Measurements from ENCODE around the gene FNBP1.

Gene FNBP1

GRCh38 chr9:129864991-129865647, 177.9 kb downstream of the FNBP1 start:
- in situ Hi-C loops (cut with MboI; ENCODE audit: low sequenced_read_pairs), result loop anchor here (25.0 kb wide), 1 partner anchor 372 kb away; no protein-coding TSS in a partner anchor

- in situ Hi-C loops (cut with MboI; ENCODE audit: low sequenced_read_pairs), result loop anchor here (25.0 kb wide), 1 partner anchor 374 kb away; no protein-coding TSS in a partner anchor
Observed at GRCh38 chr9:129863059-129863690, 179.8 kb downstream of the FNBP1 start.

- in situ Hi-C loops (cut with MboI; ENCODE audit: low sequenced_read_pairs), result loop anchor here (25.0 kb wide), 1 partner anchor 376 kb away; no protein-coding TSS in a partner anchor
Observed at GRCh38 chr9:129861447-129861827, 181.6 kb downstream of the FNBP1 start.

GRCh38 chr9:129860653-129861446, 182.1 kb downstream of the FNBP1 start:
- in situ Hi-C loops (cut with MboI; ENCODE audit: low sequenced_read_pairs), result loop anchor here (25.0 kb wide), 1 partner anchor 376 kb away; no protein-coding TSS in a partner anchor

- in situ Hi-C loops (cut with MboI; ENCODE audit: low sequenced_read_pairs), result loop anchor here (25.0 kb wide), 1 partner anchor 379 kb away; no protein-coding TSS in a partner anchor
Observed at GRCh38 chr9:129858167-129858962, 184.6 kb downstream of the FNBP1 start.

- in situ Hi-C loops (cut with MboI; ENCODE audit: low sequenced_read_pairs), result loop anchor here (25.0 kb wide), 1 partner anchor 380 kb away; no protein-coding TSS in a partner anchor
Observed at GRCh38 chr9:129857207-129857606, 185.8 kb downstream of the FNBP1 start.

- in situ Hi-C loops (cut with MboI; ENCODE audit: low sequenced_read_pairs), result loop anchor here (25.0 kb wide), 1 partner anchor 383 kb away; no protein-coding TSS in a partner anchor
Observed at GRCh38 chr9:129854588-129855110, 188.3 kb downstream of the FNBP1 start.

GRCh38 chr9:129853614-129854013, 189.4 kb downstream of the FNBP1 start:
- in situ Hi-C loops (cut with MboI; ENCODE audit: low sequenced_read_pairs), result loop anchor here (25.0 kb wide), 1 partner anchor 384 kb away; no protein-coding TSS in a partner anchor

GRCh38 chr9:129852579-129852978, 190.4 kb downstream of the FNBP1 start:
- in situ Hi-C loops (cut with MboI; ENCODE audit: low sequenced_read_pairs), result loop anchor here (25.0 kb wide), 1 partner anchor 385 kb away; no protein-coding TSS in a partner anchor

GRCh38 chr9:129851821-129852220, 191.2 kb downstream of the FNBP1 start:
- in situ Hi-C loops (cut with MboI; ENCODE audit: low sequenced_read_pairs), result loop anchor here (25.0 kb wide), 1 partner anchor 385 kb away; no protein-coding TSS in a partner anchor

- in situ Hi-C loops (cut with MboI; ENCODE audit: low sequenced_read_pairs), result loop anchor here (25.0 kb wide), 1 partner anchor 386 kb away; no protein-coding TSS in a partner anchor
Observed at GRCh38 chr9:129850821-129851550, 192.0 kb downstream of the FNBP1 start.

- in situ Hi-C loops (cut with MboI; ENCODE audit: low sequenced_read_pairs), result loop anchor here (25.0 kb wide), 1 partner anchor 387 kb away; no protein-coding TSS in a partner anchor
Observed at GRCh38 chr9:129849901-129850300, 193.1 kb downstream of the FNBP1 start.

GRCh38 chr9:129848712-129849441, 194.1 kb downstream of the FNBP1 start:
- in situ Hi-C loops (cut with MboI; ENCODE audit: low sequenced_read_pairs), result no loop called here

- in situ Hi-C loops (cut with MboI; ENCODE audit: low sequenced_read_pairs), result no loop called here
Observed at GRCh38 chr9:129845373-129845772, 197.6 kb downstream of the FNBP1 start.

GRCh38 chr9:129841071-129841470, 201.9 kb downstream of the FNBP1 start:
- in situ Hi-C loops (cut with MboI; ENCODE audit: low sequenced_read_pairs), result no loop called here

GRCh38 chr9:129840034-129840433, 203.0 kb downstream of the FNBP1 start:
- in situ Hi-C loops (cut with MboI; ENCODE audit: low sequenced_read_pairs), result no loop called here

- in situ Hi-C loops (cut with MboI; ENCODE audit: low sequenced_read_pairs), result no loop called here
Observed at GRCh38 chr9:129839324-129840023, 203.5 kb downstream of the FNBP1 start.

GRCh38 chr9:129838707-129839259, 204.2 kb downstream of the FNBP1 start:
- in situ Hi-C loops (cut with MboI; ENCODE audit: low sequenced_read_pairs), result no loop called here
